Kidney (tissue), 14 donors: Measurements from ENCODE around the gene CRHR2. TPM values are rescaled to one million over a fixed set of nuclear protein-coding genes. Genes with fewer than 3 reads are reported as not detected.

ENCODE experiments used
- DNase-seq, 5 donors: peaks; one replicate each; pipeline ENCODE4 v3.0.0-alpha.2; 2013 to 2020
- FAIRE-seq: peaks from 2 replicates; lab custom pipeline; 2012; peaks lifted over from hg19 to GRCh38; lab: Jason Lieb, UNC
- H3K27ac ChIP-seq, 2 donors: one replicate each; pipeline ENCODE4 v1.7.0; 2013; ENCODE audit warnings: low read depth in 2 of 2, low read length in 2 of 2, inconsistent platforms in 1 of 2
- H3K27me3 ChIP-seq: one replicate; pipeline ENCODE4 v1.7.1; 2013; ENCODE audit warnings: low read length, inconsistent platforms; ENCODE audit not compliant: control insufficient read depth, insufficient read depth
- H3K36me3 ChIP-seq, 3 donors: one replicate each; pipeline versions ENCODE4 v1.7.0 to v1.7.1; 2013; ENCODE audit warnings: low read length in 3 of 3, control low read depth in 1 of 3, inconsistent platforms in 1 of 3; ENCODE audit not compliant: insufficient read depth in 3 of 3, control insufficient read depth in 2 of 3
- H3K4me1 ChIP-seq, 3 donors: one replicate each; pipeline versions ENCODE4 v1.7.0 to v1.7.1; 2013; ENCODE audit warnings: low read length in 3 of 3, inconsistent platforms in 1 of 3, low read depth in 1 of 3; ENCODE audit not compliant: control insufficient read depth in 2 of 3, insufficient read depth in 2 of 3
- H3K4me3 ChIP-seq, 3 donors: one replicate each; pipeline versions ENCODE4 v1.7.0 to v1.8.1; 2013; ENCODE audit warnings: low read length in 3 of 3, control low read depth in 1 of 3, inconsistent platforms in 1 of 3
- H3K9ac ChIP-seq, 3 donors: one replicate each; pipeline versions ENCODE4 v1.7.0 to v1.7.1; 2013; ENCODE audit warnings: low read length in 3 of 3, control low read depth in 1 of 3, inconsistent platforms in 1 of 3
- H3K9me3 ChIP-seq, 3 donors: one replicate each; pipeline versions ENCODE4 v1.7.0 to v1.7.1; 2013; ENCODE audit warnings: low read length in 3 of 3, control low read depth in 1 of 3, inconsistent platforms in 1 of 3; ENCODE audit not compliant: control insufficient read depth in 2 of 3, insufficient read depth in 1 of 3
- intact Hi-C: fragments of 100-400 bp; cut with DNase I; formaldehyde crosslinking; loops from one replicate; pipeline ENCODE4 v1.11.1; 2022
- polyA plus RNA-seq: library from polyadenylated mRNA; stranded (reverse); fragments of 350-450 nt; fragmentation: Illumina TruSeq; extraction: RNeasy Lipid Tissue Mini Kit (QIAGEN cat#74804); gene quantifications from one replicate; pipeline ENCODE4 v1.2.3, GENCODE V29; 2014; ENCODE audit warnings: low read depth, low replicate concordance; ENCODE audit not compliant: insufficient read depth
- total RNA-seq: library from RNA; stranded (reverse); fragmentation: NEBNext Ultra II Directional; extraction: Animal tissue kit (Norgen Biotek cat#: 25700); gene quantifications from one replicate; pipeline ENCODE4 v1.2.1, GENCODE V29; 2021
- TF ChIP-seq, protein P1 (sequence below): IDR thresholded peaks from 3 replicates; pipeline ENCODE4 v1.5.1; 2012; ENCODE audit warnings: mild to moderate bottlenecking, moderate library complexity, borderline replicate concordance; ENCODE audit not compliant: insufficient read depth; ENCODE audit errors: extremely low read depth
- donor health status: control.
- donor health status: control.
- donor health status: control.
- donor health status: control.
- donor health status: control.
- donor health status: DM: yes; HTN: yes; CAD: no.
- donor health status: Normal renal cell carcinoma (clear cell type).

The CRHR2 gene
- total and polyA plus RNA-seq, 2 donors from 2014 or later = not detected

GRCh38 chr7:30627026-30627425 lies 55.2 kb downstream of the CRHR2 start:
- no peaks in the 10 kb centered on the region for H3K9me3 ChIP-seq
- TF ChIP-seq, protein P1, sequence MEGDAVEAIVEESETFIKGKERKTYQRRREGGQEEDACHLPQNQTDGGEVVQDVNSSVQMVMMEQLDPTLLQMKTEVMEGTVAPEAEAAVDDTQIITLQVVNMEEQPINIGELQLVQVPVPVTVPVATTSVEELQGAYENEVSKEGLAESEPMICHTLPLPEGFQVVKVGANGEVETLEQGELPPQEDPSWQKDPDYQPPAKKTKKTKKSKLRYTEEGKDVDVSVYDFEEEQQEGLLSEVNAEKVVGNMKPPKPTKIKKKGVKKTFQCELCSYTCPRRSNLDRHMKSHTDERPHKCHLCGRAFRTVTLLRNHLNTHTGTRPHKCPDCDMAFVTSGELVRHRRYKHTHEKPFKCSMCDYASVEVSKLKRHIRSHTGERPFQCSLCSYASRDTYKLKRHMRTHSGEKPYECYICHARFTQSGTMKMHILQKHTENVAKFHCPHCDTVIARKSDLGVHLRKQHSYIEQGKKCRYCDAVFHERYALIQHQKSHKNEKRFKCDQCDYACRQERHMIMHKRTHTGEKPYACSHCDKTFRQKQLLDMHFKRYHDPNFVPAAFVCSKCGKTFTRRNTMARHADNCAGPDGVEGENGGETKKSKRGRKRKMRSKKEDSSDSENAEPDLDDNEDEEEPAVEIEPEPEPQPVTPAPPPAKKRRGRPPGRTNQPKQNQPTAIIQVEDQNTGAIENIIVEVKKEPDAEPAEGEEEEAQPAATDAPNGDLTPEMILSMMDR = no peak
- FAIRE-seq (no peak), DNase-seq (no peak)
- H3K9ac ChIP-seq = no peak overlapping the region
- no peak overlapping the region for H3K27ac ChIP-seq
- peaks cover 10 to 41% (median 24%) of the 10 kb centered on the region in 3 donors for H3K36me3 ChIP-seq
- no peaks in the 10 kb centered on the region for H3K4me1 ChIP-seq
- no peak overlapping the region for H3K4me3 ChIP-seq
- H3K27me3 ChIP-seq = no peaks in the 10 kb centered on the region
- intact Hi-C loops = no loop called here

GRCh38 chr7:30625283-30625682 lies 57.0 kb downstream of the CRHR2 start:
- DNase-seq = peak in 1 of 5 donors; percentile 7
- H3K4me1 ChIP-seq = no peaks in the 10 kb centered on the region
- H3K36me3 ChIP-seq = peaks cover 17 to 36% (median 22%) of the 10 kb centered on the region in 3 donors
- TF ChIP-seq, protein P1 = no peak
- intact Hi-C loops = no loop called here
- H3K27me3 ChIP-seq = no peaks in the 10 kb centered on the region
- no peak overlapping the region for H3K4me3 ChIP-seq
- no peak for FAIRE-seq
- H3K9me3 ChIP-seq = no peaks in the 10 kb centered on the region
- H3K27ac ChIP-seq = no peak overlapping the region
- no peak overlapping the region for H3K9ac ChIP-seq

DNA sequence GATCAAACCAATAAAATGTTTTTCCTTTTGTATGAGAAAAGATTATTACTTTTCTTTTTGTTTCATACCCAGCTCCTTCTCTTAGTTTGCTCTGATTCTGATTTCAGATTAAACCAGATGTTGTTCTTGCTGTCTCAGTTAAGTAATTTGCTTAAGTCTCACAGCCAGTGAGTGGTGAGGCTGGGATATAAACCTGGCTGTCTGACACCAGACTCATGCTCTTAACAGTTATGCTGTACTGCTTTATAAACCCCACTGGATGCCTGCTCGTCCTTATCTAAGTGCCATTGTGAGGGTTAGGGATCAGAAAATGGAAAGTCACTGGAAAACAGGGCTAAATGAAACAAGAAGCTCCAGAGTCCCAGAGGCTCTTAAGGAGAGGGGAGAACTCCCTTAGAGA lies 63.3 kb downstream of the CRHR2 start:
- Histone ChIP-seq H3K4me1 (no peaks in the 10 kb centered on the region), H3K36me3 (peaks cover 14 to 49% (median 24%) of the 10 kb centered on the region in 3 donors), H3K9ac (no peak overlapping the region), H3K4me3 (no peak overlapping the region), H3K27me3 (no peaks in the 10 kb centered on the region), H3K27ac (no peak overlapping the region), H3K9me3 (no peaks in the 10 kb centered on the region)
- no peak for DNase-seq
- TF ChIP-seq, protein P1 = no peak
- FAIRE-seq = no peak
- intact Hi-C loops = no loop called here
